ENCODE results near the gene CATSPER3. TPM values are rescaled to one million over a fixed set of nuclear protein-coding genes. Genes with fewer than 3 reads are reported as not detected.

CATSPER3 gene
- total RNA-seq, 2 donors from 2014 or later = 0.82 to 0.85 TPM

- H3K4me3 ChIP-seq = no peak overlapping the region
- no peaks in the 10 kb centered on the region for H3K9me3 ChIP-seq
- no peaks in the 10 kb centered on the region for H3K36me3 ChIP-seq
- intact Hi-C loops (cut with DNase I) = no loop called here
- H3K9ac ChIP-seq (ENCODE audit: low read depth in 2 of 2, low read length in 2 of 2) = no peak overlapping the region
- TF ChIP-seq, protein P1, sequence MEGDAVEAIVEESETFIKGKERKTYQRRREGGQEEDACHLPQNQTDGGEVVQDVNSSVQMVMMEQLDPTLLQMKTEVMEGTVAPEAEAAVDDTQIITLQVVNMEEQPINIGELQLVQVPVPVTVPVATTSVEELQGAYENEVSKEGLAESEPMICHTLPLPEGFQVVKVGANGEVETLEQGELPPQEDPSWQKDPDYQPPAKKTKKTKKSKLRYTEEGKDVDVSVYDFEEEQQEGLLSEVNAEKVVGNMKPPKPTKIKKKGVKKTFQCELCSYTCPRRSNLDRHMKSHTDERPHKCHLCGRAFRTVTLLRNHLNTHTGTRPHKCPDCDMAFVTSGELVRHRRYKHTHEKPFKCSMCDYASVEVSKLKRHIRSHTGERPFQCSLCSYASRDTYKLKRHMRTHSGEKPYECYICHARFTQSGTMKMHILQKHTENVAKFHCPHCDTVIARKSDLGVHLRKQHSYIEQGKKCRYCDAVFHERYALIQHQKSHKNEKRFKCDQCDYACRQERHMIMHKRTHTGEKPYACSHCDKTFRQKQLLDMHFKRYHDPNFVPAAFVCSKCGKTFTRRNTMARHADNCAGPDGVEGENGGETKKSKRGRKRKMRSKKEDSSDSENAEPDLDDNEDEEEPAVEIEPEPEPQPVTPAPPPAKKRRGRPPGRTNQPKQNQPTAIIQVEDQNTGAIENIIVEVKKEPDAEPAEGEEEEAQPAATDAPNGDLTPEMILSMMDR (IDR thresholded peaks at IDR 0.05) = no peak
- peaks cover 14% of the 10 kb centered on the region for H3K27me3 ChIP-seq
- H3K27ac ChIP-seq = no peak overlapping the region
- no peak for DNase-seq
- no peaks in the 10 kb centered on the region for H3K4me1 ChIP-seq
Measured at GRCh38 chr5:135046661-135047346, 79.1 kb downstream of the CATSPER3 start.

DNA sequence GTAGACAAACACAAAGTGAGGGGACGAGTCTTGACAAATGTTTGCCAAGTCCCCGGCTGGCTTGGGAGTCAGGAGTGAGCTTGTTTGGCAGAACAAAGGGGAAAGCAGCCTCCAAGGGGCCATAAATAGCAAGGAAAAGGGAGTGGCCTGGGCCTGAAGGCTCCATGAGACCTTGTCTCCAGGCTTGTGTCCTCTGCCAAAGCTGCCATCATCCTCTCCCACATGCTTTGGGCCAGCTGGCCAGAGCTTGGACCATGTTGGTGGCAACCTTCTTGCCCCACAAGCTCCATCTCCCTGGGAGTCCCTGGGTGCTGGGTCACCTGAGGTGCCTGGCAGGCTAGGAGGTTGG lies 79.6 kb downstream of the CATSPER3 start:
- Histone ChIP-seq H3K36me3 (no peaks in the 10 kb centered on the region), H3K27ac (no peak overlapping the region), H3K4me3 (no peak overlapping the region), H3K9me3 (no peaks in the 10 kb centered on the region), H3K9ac (ENCODE audit: low read depth in 2 of 2, low read length in 2 of 2) (no peak overlapping the region), H3K4me1 (no peaks in the 10 kb centered on the region), H3K27me3 (peaks cover 18% of the 10 kb centered on the region)
- intact Hi-C loops (cut with DNase I) = no loop called here
- DNase-seq = no peak
- TF ChIP-seq, protein P1 (IDR thresholded peaks at IDR 0.05) = no peak

DNA sequence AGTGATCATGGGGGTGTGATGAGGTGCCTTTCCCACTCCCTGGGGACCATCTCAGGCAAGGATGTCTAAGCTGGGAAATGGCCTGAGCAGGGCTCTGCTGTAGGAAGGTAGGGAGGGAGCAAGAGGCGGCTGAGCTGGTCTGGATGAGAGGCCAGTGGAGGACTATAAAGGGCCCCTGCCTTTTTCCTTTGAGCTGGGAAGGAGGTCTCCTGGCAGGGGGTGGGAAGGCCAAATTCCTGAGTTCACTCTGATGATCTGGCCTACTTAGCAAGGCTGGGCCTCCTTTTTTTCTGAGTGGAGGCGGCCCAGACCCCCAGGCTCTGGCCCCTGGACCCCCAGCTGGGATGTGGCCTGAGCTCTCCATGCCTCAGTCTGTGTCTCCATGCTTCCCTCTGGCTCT lies 80.6 kb downstream of the CATSPER3 start:
- no peak overlapping the region for H3K27ac ChIP-seq
- H3K4me3 ChIP-seq = no peak overlapping the region
- H3K36me3 ChIP-seq = no peaks in the 10 kb centered on the region
- DNase-seq = no peak
- H3K27me3 ChIP-seq = peaks cover 11% of the 10 kb centered on the region
- TF ChIP-seq, protein P1 (IDR thresholded peaks at IDR 0.05) = no peak
- intact Hi-C loops (cut with DNase I) = no loop called here
- H3K9ac ChIP-seq (ENCODE audit: low read depth in 2 of 2, low read length in 2 of 2) = no peak overlapping the region
- H3K9me3 ChIP-seq = no peaks in the 10 kb centered on the region
- H3K4me1 ChIP-seq = no peaks in the 10 kb centered on the region

GRCh38 chr5:135048930-135049329 lies 81.2 kb downstream of the CATSPER3 start:
- DNase-seq = no peak
- no peaks in the 10 kb centered on the region for H3K36me3 ChIP-seq
- H3K4me1 ChIP-seq = no peaks in the 10 kb centered on the region
- H3K9ac ChIP-seq (ENCODE audit: low read depth in 2 of 2, low read length in 2 of 2) = no peak overlapping the region
- no peaks in the 10 kb centered on the region for H3K9me3 ChIP-seq
- no peak overlapping the region for H3K4me3 ChIP-seq
- intact Hi-C loops (cut with DNase I) = no loop called here
- no peak overlapping the region for H3K27ac ChIP-seq
- TF ChIP-seq, protein P1 (IDR thresholded peaks at IDR 0.05) = no peak
- peaks cover 11% of the 10 kb centered on the region for H3K27me3 ChIP-seq

GRCh38 chr5:135050244-135050767 lies 82.6 kb downstream of the CATSPER3 start:
- TF ChIP-seq, protein P1 (IDR thresholded peaks at IDR 0.05) = no peak
- no peak overlapping the region for H3K4me3 ChIP-seq
- DNase-seq = no peak
- no peaks in the 10 kb centered on the region for H3K36me3 ChIP-seq
- intact Hi-C loops (cut with DNase I) = no loop called here
- no peak overlapping the region for H3K27ac ChIP-seq
- H3K9me3 ChIP-seq = no peaks in the 10 kb centered on the region
- no peak overlapping the region for H3K9ac ChIP-seq (ENCODE audit: low read depth in 2 of 2, low read length in 2 of 2)
- no peaks in the 10 kb centered on the region for H3K4me1 ChIP-seq
- H3K27me3 ChIP-seq = peaks cover 11% of the 10 kb centered on the region

All from colonic mucosa (tissue), 4 donors.